ENCODE results near the gene SRP9.
A peak's percentile ranks its signal among the peaks of the same experiment; 100 is the strongest.

SRP9 gene

GRCh38 chr1:225763716-225764548, 13.7 kb upstream of the SRP9 start:
- DNase-seq: no peak
- TF ChIP-seq GATA1 (IDR thresholded peaks at IDR 0.05; ENCODE audit: low read depth, low read length) (no peak), POLR2A (IDR thresholded peaks at IDR 0.05; ENCODE audit: low read length) (no peak)

GRCh38 chr1:225765982-225766674, 11.5 kb upstream of the SRP9 start:
- no peak for TF ChIP-seq GATA1 (IDR thresholded peaks at IDR 0.05; ENCODE audit: low read depth, low read length)
- TF ChIP-seq POLR2A (IDR thresholded peaks at IDR 0.05; ENCODE audit: low read length): no peak
- DNase-seq: no peak

- TF ChIP-seq POLR2A (IDR thresholded peaks at IDR 0.05; ENCODE audit: low read length) (no peak), GATA1 (IDR thresholded peaks at IDR 0.05; ENCODE audit: low read depth, low read length) (no peak)
These were observed 10.5 kb upstream of the SRP9 start for GRCh38 chr1:225766967-225767633.

GRCh38 chr1:225767634-225768540, 9.7 kb upstream of the SRP9 start:
- no peak for DNase-seq

More at GRCh38 chr1:225766967-225767633, 10.5 kb upstream of the SRP9 start:
- DNase-seq: peak; percentile 12 to 17

GRCh38 chr1:225768662-225769426, 8.8 kb upstream of the SRP9 start:
- no peak for TF ChIP-seq POLR2A (IDR thresholded peaks at IDR 0.05; ENCODE audit: low read length)
- no peak for TF ChIP-seq GATA1 (IDR thresholded peaks at IDR 0.05; ENCODE audit: low read depth, low read length)
- peak in 1 of 2 experiments; percentile 18 for DNase-seq

More at GRCh38 chr1:225767634-225768540, 9.7 kb upstream of the SRP9 start:
- TF ChIP-seq GATA1 (IDR thresholded peaks at IDR 0.05; ENCODE audit: low read depth, low read length) (no peak), POLR2A (IDR thresholded peaks at IDR 0.05; ENCODE audit: low read length) (no peak)

GRCh38 chr1:225769687-225770086, 7.9 kb upstream of the SRP9 start:
- TF ChIP-seq GATA1 (IDR thresholded peaks at IDR 0.05; ENCODE audit: low read depth, low read length) (no peak), POLR2A (IDR thresholded peaks at IDR 0.05; ENCODE audit: low read length) (no peak)
- no peak for DNase-seq

- no peak for DNase-seq
- TF ChIP-seq POLR2A (IDR thresholded peaks at IDR 0.05; ENCODE audit: low read length) (no peak), GATA1 (IDR thresholded peaks at IDR 0.05; ENCODE audit: low read depth, low read length) (no peak)
These were observed 6.9 kb upstream of the SRP9 start for GRCh38 chr1:225770561-225771248.

GRCh38 chr1:225771661-225772322, 5.8 kb upstream of the SRP9 start:
- DNase-seq: no peak
- TF ChIP-seq GATA1 (IDR thresholded peaks at IDR 0.05; ENCODE audit: low read depth, low read length): no peak
- no peak for TF ChIP-seq POLR2A (IDR thresholded peaks at IDR 0.05; ENCODE audit: low read length)

- DNase-seq: peak; percentile 61 to 68
- no peak for TF ChIP-seq POLR2A (IDR thresholded peaks at IDR 0.05; ENCODE audit: low read length)
- no peak for TF ChIP-seq GATA1 (IDR thresholded peaks at IDR 0.05; ENCODE audit: low read depth, low read length)
These were observed 5.3 kb upstream of the SRP9 start for GRCh38 chr1:225772323-225772768.

GRCh38 chr1:225772848-225773247, 4.8 kb upstream of the SRP9 start:
- no peak for TF ChIP-seq POLR2A (IDR thresholded peaks at IDR 0.05; ENCODE audit: low read length)
- TF ChIP-seq GATA1 (IDR thresholded peaks at IDR 0.05; ENCODE audit: low read depth, low read length): no peak
- DNase-seq: no peak
